ENCODE data around the gene VIT. TPM values are rescaled to one million over a fixed set of nuclear protein-coding genes. Genes with fewer than 3 reads are reported as not detected.

Gene VIT
- total RNA-seq, 1 experiment from 2014 or later: not detected

GRCh38 chr2:36781907-36782720, 85.6 kb downstream of the VIT start:
- DNase-seq (ENCODE audit: low spot score): no peak
- in situ Hi-C loops (cut with HindIII; ENCODE audit: low sequenced_read_pairs): no loop called here

DNA sequence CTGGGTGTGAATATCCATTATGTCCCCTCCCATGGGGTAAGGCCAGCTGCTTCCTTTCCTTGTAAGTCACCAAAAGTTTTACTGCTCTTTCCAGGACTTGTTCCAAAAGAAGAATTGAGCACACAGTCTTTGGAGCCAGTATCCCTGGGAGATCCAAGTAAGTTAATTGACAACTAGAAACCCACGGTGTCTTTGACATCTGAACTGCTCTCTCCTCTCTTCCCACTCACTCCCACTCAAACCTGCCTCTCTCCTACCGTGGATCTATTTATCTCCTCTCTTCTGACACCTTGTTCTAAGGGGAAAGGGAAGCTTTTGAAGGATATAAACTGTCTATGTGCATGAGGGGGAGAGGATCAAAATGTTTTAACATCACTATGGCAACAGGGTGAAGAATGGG, 86.7 kb downstream of the VIT start:
- no peak for DNase-seq (ENCODE audit: low spot score)
- in situ Hi-C loops (cut with HindIII; ENCODE audit: low sequenced_read_pairs): no loop called here

DNA sequence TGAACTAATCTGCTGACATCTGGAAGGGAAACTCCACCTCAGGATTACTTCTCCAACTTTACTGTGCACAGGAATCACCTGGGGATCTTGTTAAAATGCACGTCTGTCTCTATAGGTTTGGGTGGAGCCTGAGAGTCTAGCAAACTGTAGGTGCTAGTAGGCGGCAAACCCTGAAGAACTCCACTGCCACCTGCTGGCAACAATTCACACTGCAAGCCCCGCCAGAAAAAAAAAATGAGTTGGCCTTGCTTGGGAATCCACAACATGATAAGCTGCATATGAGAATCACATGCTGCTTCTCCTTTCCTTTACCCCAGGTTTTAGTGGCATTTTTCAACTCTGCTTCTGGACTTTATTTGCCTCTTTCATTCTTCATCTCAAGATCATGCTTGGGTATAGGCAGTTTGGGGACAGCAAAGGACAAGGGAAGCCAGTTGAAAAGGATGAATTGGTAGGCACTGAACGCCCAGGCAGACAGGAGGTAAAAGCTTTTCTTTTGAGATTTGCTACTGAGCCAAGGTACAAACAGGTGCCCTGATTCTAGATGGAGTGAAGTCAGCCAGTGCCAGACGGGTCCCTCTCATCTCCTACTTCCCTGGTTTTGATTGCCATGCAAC, 88.8 kb downstream of the VIT start:
- in situ Hi-C loops (cut with HindIII; ENCODE audit: low sequenced_read_pairs): no loop called here
- peak; percentile 63 for DNase-seq (ENCODE audit: low spot score)

DNA sequence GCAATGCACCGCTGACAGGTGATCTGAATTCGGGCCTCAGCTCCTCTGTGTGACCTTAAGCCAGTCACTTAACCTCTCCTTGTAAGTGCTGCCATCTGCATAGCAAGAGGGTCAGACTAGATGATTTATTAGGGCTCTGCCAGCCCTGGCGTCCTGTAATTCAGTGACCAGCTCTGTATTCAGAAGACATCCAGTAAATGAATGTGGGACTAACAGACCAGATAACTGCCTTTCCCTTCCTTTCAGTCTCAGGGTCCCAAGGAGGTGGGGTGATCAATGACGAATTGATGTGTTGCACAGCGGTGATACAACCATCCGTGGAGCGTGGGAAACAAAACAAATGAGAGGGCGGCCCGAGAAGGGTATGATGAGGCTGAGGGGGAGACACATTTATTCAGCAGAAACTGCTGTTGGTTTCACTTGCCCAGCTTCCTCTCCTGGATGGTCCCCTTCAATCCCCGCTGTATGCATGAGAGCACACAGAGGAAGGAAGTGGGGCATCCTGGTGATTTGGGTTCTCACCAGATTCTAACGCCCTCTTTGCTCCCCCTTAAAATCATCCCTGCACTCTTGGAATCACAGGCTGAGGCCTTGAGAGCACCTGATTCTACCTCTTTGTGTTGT, 92.8 kb downstream of the VIT start:
- in situ Hi-C loops (cut with HindIII; ENCODE audit: low sequenced_read_pairs): no loop called here
- no peak for DNase-seq (ENCODE audit: low spot score)

GRCh38 chr2:36792951-36793350, 96.4 kb downstream of the VIT start:
- in situ Hi-C loops (cut with HindIII; ENCODE audit: low sequenced_read_pairs): no loop called here
- no peak for DNase-seq (ENCODE audit: low spot score)

DNA sequence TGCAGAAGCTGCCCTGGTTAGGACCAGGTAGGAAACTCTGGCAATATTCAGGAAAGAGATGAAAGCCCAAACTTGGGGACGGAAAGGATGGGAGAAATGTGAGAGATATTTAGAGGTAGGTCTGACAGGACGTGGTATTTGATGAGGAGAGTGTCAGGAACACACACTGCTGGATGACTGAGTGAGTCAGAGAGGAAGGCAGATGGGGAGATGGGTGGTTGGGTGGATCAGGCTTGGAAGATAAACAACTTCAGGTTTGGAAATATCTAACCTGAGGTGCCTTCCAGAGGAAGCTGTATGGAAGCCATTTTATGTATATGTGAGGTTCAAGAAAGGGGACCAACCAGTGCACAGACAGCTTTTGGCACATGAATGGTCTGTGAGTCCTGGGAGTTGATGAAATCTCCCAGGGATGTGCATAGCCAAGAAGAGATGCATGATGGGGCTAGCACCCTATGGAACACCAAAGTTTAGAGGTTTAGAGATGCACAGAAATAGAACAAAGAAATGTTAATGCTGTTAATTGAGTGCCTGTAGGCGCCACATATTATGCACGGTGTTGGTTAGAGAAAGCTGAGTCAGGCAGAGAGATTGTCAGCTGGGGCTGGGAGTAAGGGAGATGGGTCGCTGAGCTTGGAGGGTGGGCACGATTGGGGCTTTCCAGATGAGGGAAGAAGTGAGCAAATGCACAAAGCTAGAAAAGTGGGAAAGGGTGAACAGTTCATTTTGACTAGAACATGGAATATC, 101.0 kb downstream of the VIT start:
- no peak for DNase-seq (ENCODE audit: low spot score)
- in situ Hi-C loops (cut with HindIII; ENCODE audit: low sequenced_read_pairs): no loop called here

DNA sequence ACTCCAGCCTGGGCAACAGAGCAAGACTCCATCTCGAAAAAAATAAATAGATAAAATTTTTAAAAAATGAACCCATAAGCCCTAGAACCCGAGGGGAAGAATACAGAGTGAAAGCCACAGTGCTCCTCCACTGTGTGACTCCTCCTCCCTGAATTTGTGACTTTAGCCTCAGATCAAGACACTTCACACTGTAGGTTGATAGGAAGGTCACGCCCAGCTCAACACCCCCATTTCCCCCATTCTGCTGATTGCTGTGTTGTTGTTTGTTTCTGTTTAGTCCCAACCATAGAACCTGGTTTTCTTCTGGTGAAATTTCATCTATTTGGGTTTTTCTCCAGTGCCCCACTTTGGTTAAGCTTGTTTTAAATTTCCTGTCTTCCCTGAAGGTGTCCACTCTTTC, 102.2 kb downstream of the VIT start:
- in situ Hi-C loops (cut with HindIII; ENCODE audit: low sequenced_read_pairs): no loop called here
- no peak for DNase-seq (ENCODE audit: low spot score)

- DNase-seq (ENCODE audit: low spot score): no peak
- in situ Hi-C loops (cut with HindIII; ENCODE audit: low sequenced_read_pairs): no loop called here
Observed at GRCh38 chr2:36800381-36800780, 103.9 kb downstream of the VIT start.

DNA sequence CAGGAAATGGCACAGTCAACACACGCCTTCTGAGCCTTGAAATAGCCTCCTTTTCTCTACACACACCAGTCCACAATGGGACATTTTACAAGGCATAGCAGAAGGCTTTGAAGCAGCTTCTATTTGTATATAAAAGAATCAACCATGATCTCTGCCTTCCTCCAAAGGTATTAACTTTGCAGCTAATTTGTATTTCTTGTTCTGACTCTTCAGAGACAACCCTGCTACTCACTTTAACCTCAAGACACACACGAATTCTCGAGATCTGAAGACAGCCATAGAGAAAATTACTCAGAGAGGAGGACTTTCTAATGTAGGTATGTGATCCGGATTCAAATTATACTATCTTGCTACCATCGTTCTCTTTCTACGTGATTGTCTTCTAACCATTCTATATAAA, 104.6 kb downstream of the VIT start:
- in situ Hi-C loops (cut with HindIII; ENCODE audit: low sequenced_read_pairs): no loop called here
- DNase-seq (ENCODE audit: low spot score): no peak

DNA sequence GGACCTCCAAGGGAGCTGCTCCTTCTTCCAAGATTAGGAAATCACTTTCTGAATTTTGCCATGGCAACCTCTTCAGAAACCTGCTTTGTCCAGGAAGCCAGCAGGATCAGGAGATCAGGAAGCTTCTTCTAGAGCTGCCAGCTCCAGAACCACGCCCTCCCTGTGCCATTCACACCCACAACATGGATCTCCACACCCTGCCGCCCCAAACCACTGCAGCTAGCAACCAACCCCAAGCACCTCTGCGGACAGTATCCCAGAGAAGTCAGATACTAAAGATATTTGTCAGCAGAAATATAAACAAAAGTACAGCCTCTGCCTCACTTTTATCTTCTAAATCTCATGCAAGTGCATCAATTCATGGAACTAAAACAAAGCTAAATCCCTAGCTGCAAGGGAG, 106.4 kb downstream of the VIT start:
- in situ Hi-C loops (cut with HindIII; ENCODE audit: low sequenced_read_pairs): no loop called here
- no peak for DNase-seq (ENCODE audit: low spot score)

GRCh38 chr2:36805635-36806224, 109.2 kb downstream of the VIT start:
- no peak for DNase-seq (ENCODE audit: low spot score)
- in situ Hi-C loops (cut with HindIII; ENCODE audit: low sequenced_read_pairs): no loop called here

- no peak for DNase-seq (ENCODE audit: low spot score)
- in situ Hi-C loops (cut with HindIII; ENCODE audit: low sequenced_read_pairs): no loop called here
Observed at GRCh38 chr2:36807223-36807886, 110.8 kb downstream of the VIT start.

DNA sequence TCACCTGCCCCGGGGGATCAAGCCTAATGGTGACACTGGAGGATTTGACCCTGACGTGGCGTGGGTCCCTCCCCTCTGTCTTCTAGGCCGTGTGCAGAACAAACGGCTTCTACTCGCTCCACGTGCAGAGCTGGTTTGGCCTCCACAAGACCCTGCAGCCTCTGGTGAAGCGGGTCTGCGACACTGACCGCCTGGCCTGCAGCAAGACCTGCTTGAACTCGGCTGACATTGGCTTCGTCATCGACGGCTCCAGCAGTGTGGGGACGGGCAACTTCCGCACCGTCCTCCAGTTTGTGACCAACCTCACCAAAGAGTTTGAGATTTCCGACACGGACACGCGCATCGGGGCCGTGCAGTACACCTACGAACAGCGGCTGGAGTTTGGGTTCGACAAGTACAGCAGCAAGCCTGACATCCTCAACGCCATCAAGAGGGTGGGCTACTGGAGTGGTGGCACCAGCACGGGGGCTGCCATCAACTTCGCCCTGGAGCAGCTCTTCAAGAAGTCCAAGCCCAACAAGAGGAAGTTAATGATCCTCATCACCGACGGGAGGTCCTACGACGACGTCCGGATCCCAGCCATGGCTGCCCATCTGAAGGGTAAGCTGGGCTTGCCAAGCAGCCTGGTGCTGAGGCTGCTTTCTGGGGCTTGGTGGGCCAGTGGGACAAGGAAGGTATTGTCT, 112.0 kb downstream of the VIT start:
- in situ Hi-C loops (cut with HindIII; ENCODE audit: low sequenced_read_pairs): no loop called here
- no peak for DNase-seq (ENCODE audit: low spot score)

- DNase-seq (ENCODE audit: low spot score): no peak
- in situ Hi-C loops (cut with HindIII; ENCODE audit: low sequenced_read_pairs): no loop called here
Observed at GRCh38 chr2:36809069-36809445, 112.5 kb downstream of the VIT start.

- in situ Hi-C loops (cut with HindIII; ENCODE audit: low sequenced_read_pairs): no loop called here
Observed at GRCh38 chr2:36811071-36811470, 114.6 kb downstream of the VIT start.

GRCh38 chr2:36812196-36812595, 115.7 kb downstream of the VIT start:
- DNase-seq (ENCODE audit: low spot score): no peak
- in situ Hi-C loops (cut with HindIII; ENCODE audit: low sequenced_read_pairs): no loop called here

More at GRCh38 chr2:36811071-36811470, 114.6 kb downstream of the VIT start:
- no peak for DNase-seq (ENCODE audit: low spot score)

DNA sequence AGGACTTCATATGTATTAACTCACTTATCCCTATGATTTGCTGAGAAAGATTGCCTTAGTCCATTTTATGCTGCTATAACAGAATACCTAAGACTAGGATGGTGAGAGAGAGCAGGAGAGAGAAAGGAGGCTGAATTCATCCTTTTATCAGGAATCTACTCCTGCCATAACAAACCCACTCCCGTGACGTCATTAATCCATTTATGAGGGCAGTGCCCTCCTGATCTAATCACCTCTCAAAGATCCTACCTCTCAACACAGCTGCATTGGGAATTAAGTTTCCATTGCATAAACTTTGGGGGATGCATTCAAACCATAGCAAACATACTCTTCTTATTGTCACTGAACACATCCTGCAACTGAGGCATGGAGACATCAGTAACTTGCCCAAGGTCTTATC, 122.0 kb downstream of the VIT start:
- DNase-seq (ENCODE audit: low spot score): no peak
- in situ Hi-C loops (cut with HindIII; ENCODE audit: low sequenced_read_pairs): no loop called here

- DNase-seq (ENCODE audit: low spot score): no peak
- in situ Hi-C loops (cut with HindIII; ENCODE audit: low sequenced_read_pairs): no loop called here
Observed at GRCh38 chr2:36819095-36819711, 122.7 kb downstream of the VIT start.

All from G401 (cell line).